Measurements from ENCODE around the gene STARD3. TPM values are rescaled to one million over a fixed set of nuclear protein-coding genes. Genes with fewer than 3 reads are reported as not detected.
A peak's percentile ranks its signal among the peaks of the same experiment; 100 is the strongest.

Gene STARD3
- total RNA-seq, 4 donors from 2014 or later: 44.5 to 73.6 (median 53.0) TPM

GRCh38 chr17:39666601-39667261, 29.8 kb downstream of the STARD3 start:
- 59 to 78% methylated on average over 5 to 10 of the region's 11 CpGs for WGBS, 2 donors
- Histone ChIP-seq H3K9me3 (no peaks in the 10 kb centered on the region), H3K27ac (peak overlapping the region in 1 of 3 donors; percentile 10), H3K27me3 (no peaks in the 10 kb centered on the region), H3K4me1 (peaks cover 33 to 77% of the 10 kb centered on the region in 2 donors), H3K4me3 (replicated peaks in 1 of 3) (no peak overlapping the region), H3K36me3 (no peaks in the 10 kb centered on the region)
- intact Hi-C loops (cut with DNase I): no loop called here
- no peak for DNase-seq
- TF ChIP-seq POLR2A (IDR thresholded peaks at IDR 0.05) (no peak), CTCF (IDR thresholded peaks at IDR 0.05) (no peak)

- DNase-seq: peak in 1 of 2 donors; percentile 48
- TF ChIP-seq CTCF (IDR thresholded peaks at IDR 0.05) (no peak), POLR2A (IDR thresholded peaks at IDR 0.05) (no peak)
- 8 to 29% methylated on average over 2 to 5 of the region's 49 CpGs for WGBS, 2 donors
- Histone ChIP-seq H3K4me3 (replicated peaks in 1 of 3) (peak overlapping the region in 1 of 3 donors; percentile 21), H3K36me3 (no peaks in the 10 kb centered on the region), H3K27ac (peak overlapping the region in 1 of 3 donors; percentile 10), H3K9me3 (no peaks in the 10 kb centered on the region), H3K27me3 (no peaks in the 10 kb centered on the region), H3K4me1 (peaks cover 33 to 77% of the 10 kb centered on the region in 2 donors)
- intact Hi-C loops (cut with DNase I): no loop called here
Observed at GRCh38 chr17:39667262-39667944, 30.5 kb downstream of the STARD3 start.

- no peaks in the 10 kb centered on the region for H3K9me3 ChIP-seq
- H3K4me1 ChIP-seq: peaks cover 24 to 72% of the 10 kb centered on the region in 2 donors
- no peaks in the 10 kb centered on the region for H3K36me3 ChIP-seq
- WGBS, 2 donors: 3 to 5% methylated on average over 50 to 68 of the region's 85 CpGs
- peak; percentile 75 to 77 for DNase-seq
- TF ChIP-seq POLR2A (IDR thresholded peaks at IDR 0.05): no peak
- peak; percentile 28 to 66 (median 55) for TF ChIP-seq CTCF (IDR thresholded peaks at IDR 0.05)
- H3K27ac ChIP-seq: peak within 1 kb of the TSS in 2 of 3 donors; percentile 8 to 10
- intact Hi-C loops (cut with DNase I): no loop called here
- H3K27me3 ChIP-seq: no peaks in the 10 kb centered on the region
- H3K4me3 ChIP-seq (replicated peaks in 1 of 3): peak within 1 kb of the TSS in 1 of 3 donors; percentile 21
Observed at GRCh38 chr17:39667945-39668924, 31.3 kb downstream of the STARD3 start, which contains the start of gene PNMT. TSS of gene PNMT (plus strand) at chr17:39668453. CDS start at chr17:39668476, 23 bp downstream.

- WGBS, 2 donors: 89 to 94% methylated on average over 20 to 23 of the region's 23 CpGs
- H3K4me1 ChIP-seq: peaks cover 27 to 64% of the 10 kb centered on the region in 2 donors
- H3K27me3 ChIP-seq: no peaks in the 10 kb centered on the region
Observed at GRCh38 chr17:39669897-39670735, 33.2 kb downstream of the STARD3 start.

More at GRCh38 chr17:39669897-39670735, 33.2 kb downstream of the STARD3 start:
- Histone ChIP-seq H3K27ac (no peak overlapping the region), H3K9me3 (no peaks in the 10 kb centered on the region), H3K36me3 (no peaks in the 10 kb centered on the region), H3K4me3 (replicated peaks in 1 of 3) (no peak overlapping the region)
- intact Hi-C loops (cut with DNase I): no loop called here
- no peak for DNase-seq
- TF ChIP-seq POLR2A (IDR thresholded peaks at IDR 0.05): no peak
- no peak for TF ChIP-seq CTCF (IDR thresholded peaks at IDR 0.05)
